Right atrium auricular region (tissue), 2 donors: ENCODE results near the gene CYP3A4. TPM values are rescaled to one million over a fixed set of nuclear protein-coding genes. Genes with fewer than 3 reads are reported as not detected.

Experiments used
- DNase-seq: peaks from one replicate; pipeline ENCODE4 v3.0.0-alpha.2; 2019; ENCODE audit warnings: low spot score
- H3K27ac ChIP-seq, 2 donors: fragments of 200-600 bp; sonication (generic); 1 replicate in 1 of 2; 2 replicates in 1 of 2; pipeline ENCODE4 v1.5.1; 2016 to 2019
- H3K27me3 ChIP-seq, 2 donors: fragments of 200-600 bp; sonication (generic); one replicate each; pipeline versions ENCODE4 v1.5.1 to v1.6.0; 2017 to 2019
- H3K36me3 ChIP-seq: fragments of 200-600 bp; sonication (generic); one replicate; pipeline ENCODE4 v1.5.1; 2016
- H3K4me1 ChIP-seq, 2 donors: fragments of 200-600 bp; sonication (generic); one replicate each; pipeline versions ENCODE4 v1.5.1 to v1.6.0; 2017 to 2019
- H3K4me3 ChIP-seq, 2 donors: fragments of 200-600 bp; sonication (generic); 1 replicate in 1 of 2; 2 replicates in 1 of 2; pipeline ENCODE4 v1.5.1; 2017 to 2019; ENCODE audit warnings: mild to moderate bottlenecking in 1 of 2, moderate library complexity in 1 of 2
- H3K9me3 ChIP-seq, 2 donors: fragments of 200-600 bp; sonication (generic); one replicate each; pipeline ENCODE4 v1.5.1; 2019
- total RNA-seq, 2 donors: library from RNA; depleted of rRNA; stranded (reverse); fragments of >200 nt; gene quantifications; one replicate each; pipeline ENCODE4 v1.1.0, GENCODE V29; 2016
- TF ChIP-seq, protein P1 (sequence below), 2 donors: fragments of 200-600 bp; sonication (generic); IDR thresholded peaks; one replicate each; pipeline ENCODE4 v1.5.1; 2019; ENCODE audit warnings: antibody characterized with exemption in 2 of 2

CYP3A4 gene
- total RNA-seq, 2 donors from 2014 or later: 0.43 TPM; not detected in 1

DNA sequence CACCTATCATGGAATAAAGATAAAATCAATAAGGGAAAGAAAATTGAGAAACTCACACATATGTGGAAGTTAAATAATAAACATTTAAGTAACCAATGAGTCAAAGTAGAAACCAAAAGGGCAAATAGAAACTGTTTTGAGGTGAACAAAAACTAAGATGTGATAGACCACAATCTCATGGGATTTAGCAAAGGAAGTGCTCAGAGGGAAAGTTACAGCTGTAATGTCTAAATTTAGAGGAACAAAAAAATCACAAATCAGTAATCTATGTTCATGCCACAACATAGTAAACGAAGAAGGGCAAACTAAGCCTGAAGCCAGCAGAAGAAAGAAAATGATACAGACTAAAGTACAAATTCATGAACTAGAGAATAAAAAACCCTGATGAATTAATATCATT, 16.3 kb downstream of the CYP3A4 start:
- TF ChIP-seq, protein P1, sequence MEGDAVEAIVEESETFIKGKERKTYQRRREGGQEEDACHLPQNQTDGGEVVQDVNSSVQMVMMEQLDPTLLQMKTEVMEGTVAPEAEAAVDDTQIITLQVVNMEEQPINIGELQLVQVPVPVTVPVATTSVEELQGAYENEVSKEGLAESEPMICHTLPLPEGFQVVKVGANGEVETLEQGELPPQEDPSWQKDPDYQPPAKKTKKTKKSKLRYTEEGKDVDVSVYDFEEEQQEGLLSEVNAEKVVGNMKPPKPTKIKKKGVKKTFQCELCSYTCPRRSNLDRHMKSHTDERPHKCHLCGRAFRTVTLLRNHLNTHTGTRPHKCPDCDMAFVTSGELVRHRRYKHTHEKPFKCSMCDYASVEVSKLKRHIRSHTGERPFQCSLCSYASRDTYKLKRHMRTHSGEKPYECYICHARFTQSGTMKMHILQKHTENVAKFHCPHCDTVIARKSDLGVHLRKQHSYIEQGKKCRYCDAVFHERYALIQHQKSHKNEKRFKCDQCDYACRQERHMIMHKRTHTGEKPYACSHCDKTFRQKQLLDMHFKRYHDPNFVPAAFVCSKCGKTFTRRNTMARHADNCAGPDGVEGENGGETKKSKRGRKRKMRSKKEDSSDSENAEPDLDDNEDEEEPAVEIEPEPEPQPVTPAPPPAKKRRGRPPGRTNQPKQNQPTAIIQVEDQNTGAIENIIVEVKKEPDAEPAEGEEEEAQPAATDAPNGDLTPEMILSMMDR (IDR thresholded peaks at IDR 0.05): no peak
- Histone ChIP-seq H3K9me3 (no peaks in the 10 kb centered on the region), H3K27ac (no peak overlapping the region), H3K4me3 (no peak overlapping the region), H3K36me3 (no peaks in the 10 kb centered on the region), H3K4me1 (peaks cover 0 to 3% of the 10 kb centered on the region in 2 donors), H3K27me3 (no peaks in the 10 kb centered on the region)
- DNase-seq: no peak

DNA sequence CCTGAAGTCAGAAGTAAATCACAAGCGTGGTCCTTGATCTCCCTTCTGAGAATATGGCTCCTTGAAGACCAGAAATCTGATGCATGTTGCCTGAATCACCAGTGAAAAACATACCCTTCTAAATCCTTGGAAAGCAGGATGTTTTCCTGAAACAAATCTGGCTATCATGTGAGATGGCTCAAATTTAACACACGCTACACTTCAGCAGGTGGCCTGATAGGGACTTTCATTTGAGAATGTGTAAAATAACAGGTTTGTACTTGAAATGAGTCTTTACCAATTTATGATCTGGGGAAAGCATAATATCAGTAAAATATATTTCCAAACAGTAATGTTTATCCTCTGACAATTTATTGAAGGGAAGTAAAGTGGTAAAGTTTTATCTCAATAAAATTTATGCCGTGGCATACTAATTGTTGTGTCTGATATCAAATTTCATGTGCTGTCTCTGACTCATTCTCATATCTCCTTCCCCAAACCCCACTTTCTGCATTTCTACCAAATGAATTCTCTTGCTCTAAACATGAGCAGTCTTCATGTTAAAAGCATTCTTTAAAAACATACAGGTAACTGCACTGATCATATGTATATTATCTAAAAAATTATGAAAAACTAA, 17.4 kb downstream of the CYP3A4 start:
- H3K27me3 ChIP-seq: no peaks in the 10 kb centered on the region
- no peak for DNase-seq
- peaks cover 0 to 4% of the 10 kb centered on the region in 2 donors for H3K4me1 ChIP-seq
- TF ChIP-seq, protein P1 (IDR thresholded peaks at IDR 0.05): no peak
- H3K4me3 ChIP-seq: no peak overlapping the region
- H3K36me3 ChIP-seq: no peaks in the 10 kb centered on the region
- no peaks in the 10 kb centered on the region for H3K9me3 ChIP-seq
- no peak overlapping the region for H3K27ac ChIP-seq

DNA sequence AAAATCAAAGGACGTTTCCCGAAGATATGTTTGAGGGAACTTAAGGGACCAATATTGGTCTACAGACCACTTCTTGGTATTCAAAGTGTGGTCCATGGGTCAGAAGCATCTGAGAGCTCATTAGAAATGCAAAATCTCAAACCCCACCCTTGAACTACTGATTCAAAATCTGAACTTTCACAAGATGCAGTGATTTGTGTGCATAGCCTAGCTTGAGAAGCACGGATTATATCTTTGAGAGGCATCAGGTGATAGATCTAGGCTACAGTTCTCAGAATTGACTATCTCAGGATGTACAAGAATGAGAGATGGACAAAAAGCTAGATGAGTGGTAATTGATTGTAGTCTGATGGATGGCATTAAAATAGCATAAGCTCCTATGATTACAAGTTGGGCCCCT, 19.5 kb downstream of the CYP3A4 start:
- TF ChIP-seq, protein P1 (IDR thresholded peaks at IDR 0.05): no peak
- Histone ChIP-seq H3K4me3 (no peak overlapping the region), H3K4me1 (peaks cover 0 to 4% of the 10 kb centered on the region in 2 donors), H3K9me3 (no peaks in the 10 kb centered on the region), H3K36me3 (no peaks in the 10 kb centered on the region), H3K27ac (no peak overlapping the region), H3K27me3 (no peaks in the 10 kb centered on the region)
- DNase-seq: no peak

DNA sequence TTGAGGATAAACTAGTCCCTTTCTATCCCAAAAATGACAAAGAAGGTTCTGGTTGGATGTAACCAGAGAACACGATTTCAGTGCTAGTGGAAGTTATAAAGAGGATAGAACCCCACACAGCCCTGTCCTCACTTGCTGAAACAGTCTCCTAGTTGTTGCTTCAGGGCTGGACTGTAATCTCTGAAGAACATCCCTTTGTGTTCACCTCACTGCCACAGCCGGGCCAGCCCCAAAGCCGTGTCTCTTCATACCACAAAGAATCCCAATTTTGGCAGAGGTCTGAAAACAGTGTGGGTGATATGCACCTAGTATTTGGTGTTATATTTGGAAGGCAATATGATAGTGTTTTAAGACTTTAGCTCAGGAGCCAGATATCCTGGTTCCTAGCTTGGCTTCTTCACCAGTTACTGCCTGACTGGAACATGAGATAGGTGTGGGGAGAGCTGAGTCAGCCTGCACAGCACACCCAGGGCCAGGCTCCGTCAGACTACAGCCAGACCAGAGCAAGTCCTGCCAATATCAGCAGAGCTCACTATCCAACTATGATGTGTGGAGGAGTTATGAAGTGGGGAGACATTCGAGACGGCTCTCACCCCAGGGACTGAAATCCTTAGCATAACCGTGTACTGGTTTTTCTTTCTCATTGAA, 21.2 kb downstream of the CYP3A4 start:
- TF ChIP-seq, protein P1 (IDR thresholded peaks at IDR 0.05): no peak
- H3K27ac ChIP-seq: no peak overlapping the region
- peaks cover 0 to 4% of the 10 kb centered on the region in 2 donors for H3K4me1 ChIP-seq
- no peaks in the 10 kb centered on the region for H3K9me3 ChIP-seq
- peak; percentile 61 for DNase-seq
- H3K27me3 ChIP-seq: no peaks in the 10 kb centered on the region
- no peaks in the 10 kb centered on the region for H3K36me3 ChIP-seq
- no peak overlapping the region for H3K4me3 ChIP-seq

DNA sequence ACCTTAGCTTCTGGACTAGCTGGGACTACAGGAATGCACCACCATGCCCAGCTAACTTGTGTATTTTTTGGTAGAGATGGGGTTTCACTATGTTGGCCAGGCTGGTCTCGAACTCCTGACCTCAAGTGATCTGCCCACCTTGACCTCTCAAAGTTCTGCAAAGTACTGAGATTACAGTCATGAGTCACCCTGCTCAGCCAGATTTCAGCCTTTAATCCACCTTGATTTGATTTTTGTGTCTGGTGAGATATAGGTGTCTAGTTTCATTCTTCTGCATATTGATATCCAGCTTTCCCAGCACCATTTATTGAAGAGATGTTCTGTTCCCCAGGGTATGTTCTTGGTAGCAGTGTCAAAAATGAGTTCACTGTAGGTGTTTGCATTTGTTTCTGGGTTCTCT, 28.9 kb downstream of the CYP3A4 start:
- Histone ChIP-seq H3K27me3 (no peaks in the 10 kb centered on the region), H3K4me3 (no peak overlapping the region), H3K27ac (no peak overlapping the region), H3K9me3 (no peaks in the 10 kb centered on the region), H3K36me3 (no peaks in the 10 kb centered on the region), H3K4me1 (no peaks in the 10 kb centered on the region)
- TF ChIP-seq, protein P1 (IDR thresholded peaks at IDR 0.05): no peak
- DNase-seq: no peak
